Gastrocnemius medialis (tissue), 4 donors: ENCODE results near the gene EDC3. TPM values are rescaled to one million over a fixed set of nuclear protein-coding genes. Genes with fewer than 3 reads are reported as not detected.

Experiments
- ATAC-seq, 2 donors: fragments of 150-250 bp; one replicate each; pipeline ENCODE4 v1.9.1; 2016
- DNase-seq, 2 donors: peaks; one replicate each; pipeline ENCODE4 v3.0.0-alpha.2; 2019
- H3K27ac ChIP-seq, 4 donors: fragments of 200-600 bp; sonication (generic); 1 replicate in 1 of 4; 2 replicates in 3 of 4; pipeline ENCODE4 v1.5.1; 2016 to 2018; ENCODE audit warnings: mild to moderate bottlenecking in 2 of 4, moderate library complexity in 1 of 4
- H3K27me3 ChIP-seq, 3 donors: fragments of 200-600 bp; sonication (generic) in 2 of 3; 1 replicate in 1 of 3; 2 replicates in 2 of 3; pipeline versions ENCODE4 v1.5.1 to v1.6.0; 2016 to 2019; ENCODE audit warnings: mild to moderate bottlenecking in 1 of 3, moderate library complexity in 1 of 3
- H3K36me3 ChIP-seq, 2 donors: fragments of 200-600 bp; sonication (generic) in 1 of 2; one replicate each; pipeline ENCODE4 v1.5.1; 2017 to 2018
- H3K4me1 ChIP-seq, 2 donors: fragments of 200-600 bp; sonication (generic) in 1 of 2; one replicate each; pipeline ENCODE4 v1.5.1; 2016 to 2017; ENCODE audit warnings: mild to moderate bottlenecking in 2 of 2
- H3K4me3 ChIP-seq, 4 donors: fragments of 200-600 bp; sonication (generic) in 3 of 4; 1 replicate in 1 of 4; 2 replicates in 3 of 4; pipeline ENCODE4 v1.5.1; 2016 to 2019; ENCODE audit warnings: mild to moderate bottlenecking in 2 of 4
- H3K9me3 ChIP-seq, 3 donors: fragments of 200-600 bp; sonication (generic) in 2 of 3; 1 replicate in 1 of 3; 2 replicates in 2 of 3; pipeline ENCODE4 v1.5.1; 2016 to 2019
- POLR2A ChIP-seq, 2 donors: fragments of 450-650 bp; IDR thresholded peaks; one replicate each; pipeline ENCODE4 v1.6.1; 2017; ENCODE audit warnings: antibody characterized with exemption in 2 of 2, mild to moderate bottlenecking in 2 of 2, moderate library complexity in 2 of 2
- in situ Hi-C, 4 donors: fragments of 200-750 bp; cut with MboI; loops; one replicate each; pipeline versions ENCODE4 v1.15.0 to v1.8.0; 2017; ENCODE audit warnings: low sequenced_read_pairs in 4 of 4
- intact Hi-C: fragments of 100-400 bp; cut with DNase I; formaldehyde crosslinking; loops from one replicate; pipeline ENCODE4 v1.15.1; 2023; ENCODE audit warnings: low total_unique reads
- total RNA-seq, 4 donors: library from RNA; depleted of rRNA; stranded (reverse); fragments of >200 nt; gene quantifications; one replicate each; pipeline versions ENCODE4 v1.1.0 to v1.2.3, GENCODE V29; 2016
- TF ChIP-seq, protein P1 (sequence below), 5 experiments: fragments of 450-650 bp in 3 of 5; fragments of 200-600 bp in 2 of 5; sonication (generic) in 2 of 5; IDR thresholded peaks in 4 of 5; conservative IDR thresholded peaks in 1 of 5; 1 replicate in 4 of 5; 2 replicates in 1 of 5; pipeline ENCODE4 v1.5.1; 2016 to 2019; ENCODE audit warnings: antibody characterized with exemption in 5 of 5, mild to moderate bottlenecking in 3 of 5, moderate library complexity in 3 of 5

The EDC3 gene
- total RNA-seq, 4 donors from 2014 or later, result 7.9 to 19.4 (median 11.6) TPM

DNA sequence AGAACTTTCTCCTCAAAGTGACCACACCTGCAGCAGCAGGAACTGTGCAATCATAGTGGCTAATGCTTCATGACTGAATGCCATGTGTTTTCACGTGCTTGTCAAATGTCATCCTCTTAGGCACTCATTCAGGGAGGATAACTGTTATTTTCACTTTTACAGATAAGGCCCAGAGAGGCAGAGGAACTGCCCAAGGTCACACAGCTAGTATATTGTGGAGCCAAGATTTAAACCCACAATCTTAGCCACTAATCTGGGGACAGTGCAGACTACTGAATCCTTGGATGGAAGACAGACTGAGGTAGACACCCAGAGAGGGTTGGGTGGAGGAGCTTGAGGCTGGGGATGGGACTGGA is 90.1 kb downstream of the EDC3 start:
- no peaks in the 10 kb centered on the region for H3K27me3 ChIP-seq
- H3K9me3 ChIP-seq, result no peaks in the 10 kb centered on the region
- no peaks in the 10 kb centered on the region for H3K4me1 ChIP-seq
- no peaks in the 10 kb centered on the region for H3K36me3 ChIP-seq
- no peak for ATAC-seq
- no peak for TF ChIP-seq POLR2A (IDR thresholded peaks at IDR 0.05)
- TF ChIP-seq, protein P1, sequence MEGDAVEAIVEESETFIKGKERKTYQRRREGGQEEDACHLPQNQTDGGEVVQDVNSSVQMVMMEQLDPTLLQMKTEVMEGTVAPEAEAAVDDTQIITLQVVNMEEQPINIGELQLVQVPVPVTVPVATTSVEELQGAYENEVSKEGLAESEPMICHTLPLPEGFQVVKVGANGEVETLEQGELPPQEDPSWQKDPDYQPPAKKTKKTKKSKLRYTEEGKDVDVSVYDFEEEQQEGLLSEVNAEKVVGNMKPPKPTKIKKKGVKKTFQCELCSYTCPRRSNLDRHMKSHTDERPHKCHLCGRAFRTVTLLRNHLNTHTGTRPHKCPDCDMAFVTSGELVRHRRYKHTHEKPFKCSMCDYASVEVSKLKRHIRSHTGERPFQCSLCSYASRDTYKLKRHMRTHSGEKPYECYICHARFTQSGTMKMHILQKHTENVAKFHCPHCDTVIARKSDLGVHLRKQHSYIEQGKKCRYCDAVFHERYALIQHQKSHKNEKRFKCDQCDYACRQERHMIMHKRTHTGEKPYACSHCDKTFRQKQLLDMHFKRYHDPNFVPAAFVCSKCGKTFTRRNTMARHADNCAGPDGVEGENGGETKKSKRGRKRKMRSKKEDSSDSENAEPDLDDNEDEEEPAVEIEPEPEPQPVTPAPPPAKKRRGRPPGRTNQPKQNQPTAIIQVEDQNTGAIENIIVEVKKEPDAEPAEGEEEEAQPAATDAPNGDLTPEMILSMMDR (IDR thresholded peaks at IDR 0.05 in 4 of 5, conservative IDR thresholded peaks at IDR 0.05 in 1 of 5), result no peak
- DNase-seq, result no peak
- intact Hi-C loops, result no loop called here
- in situ Hi-C loops, result loop anchor here in 1 of 4 donors (25.0 kb wide), 1 partner anchor 143 kb away; the partner anchor contains the start of gene UBL7
- no peak overlapping the region for H3K4me3 ChIP-seq
- H3K27ac ChIP-seq, result no peak overlapping the region

DNA sequence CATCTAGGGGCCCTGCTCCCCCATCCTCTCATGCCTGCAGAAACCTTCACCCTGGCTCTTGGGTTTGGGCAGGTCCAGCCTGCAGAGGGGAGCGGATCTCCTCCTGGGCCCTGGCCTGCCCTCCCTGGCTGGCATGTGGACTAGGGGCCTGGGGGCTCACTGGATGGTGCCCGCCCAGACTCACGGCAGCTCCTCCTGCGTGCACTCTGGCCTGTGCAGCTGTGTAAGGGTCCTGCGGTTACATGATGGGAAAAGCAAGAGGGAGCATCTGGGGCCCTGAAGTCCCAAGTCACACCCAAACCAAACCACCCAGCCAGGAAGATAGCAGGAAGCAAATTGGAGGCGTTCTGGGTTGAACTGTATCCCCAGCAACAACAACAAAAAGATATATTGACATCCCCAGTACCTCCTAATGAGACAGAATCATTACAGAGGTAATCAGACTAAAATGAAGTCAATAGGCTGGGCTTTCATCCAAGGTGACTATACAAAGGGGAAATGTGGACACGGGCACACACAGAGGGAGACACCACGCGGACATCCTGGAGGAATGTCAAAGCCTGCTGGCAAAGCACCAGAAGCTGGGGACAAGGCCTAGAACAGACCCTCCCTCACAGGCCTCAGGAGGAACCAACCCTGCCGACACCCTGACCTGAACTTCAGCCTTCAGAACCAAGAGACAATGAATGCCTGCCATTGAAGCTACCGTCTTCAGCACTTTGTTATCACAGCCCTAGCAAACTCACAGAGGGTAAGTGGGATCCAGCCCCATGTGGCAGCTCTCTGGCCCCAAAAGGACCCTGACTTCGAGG is 90.6 kb downstream of the EDC3 start:
- H3K9me3 ChIP-seq, result no peaks in the 10 kb centered on the region
- intact Hi-C loops, result no loop called here
- no peak for DNase-seq
- H3K36me3 ChIP-seq, result no peaks in the 10 kb centered on the region
- no peak overlapping the region for H3K27ac ChIP-seq
- in situ Hi-C loops, result loop anchor here in 1 of 4 donors (25.0 kb wide), 1 partner anchor 143 kb away; the partner anchor contains the start of gene UBL7
- TF ChIP-seq POLR2A (IDR thresholded peaks at IDR 0.05), result no peak
- TF ChIP-seq, protein P1 (IDR thresholded peaks at IDR 0.05 in 4 of 5, conservative IDR thresholded peaks at IDR 0.05 in 1 of 5), result no peak
- no peaks in the 10 kb centered on the region for H3K4me1 ChIP-seq
- no peaks in the 10 kb centered on the region for H3K27me3 ChIP-seq
- no peak overlapping the region for H3K4me3 ChIP-seq
- ATAC-seq, result no peak

DNA sequence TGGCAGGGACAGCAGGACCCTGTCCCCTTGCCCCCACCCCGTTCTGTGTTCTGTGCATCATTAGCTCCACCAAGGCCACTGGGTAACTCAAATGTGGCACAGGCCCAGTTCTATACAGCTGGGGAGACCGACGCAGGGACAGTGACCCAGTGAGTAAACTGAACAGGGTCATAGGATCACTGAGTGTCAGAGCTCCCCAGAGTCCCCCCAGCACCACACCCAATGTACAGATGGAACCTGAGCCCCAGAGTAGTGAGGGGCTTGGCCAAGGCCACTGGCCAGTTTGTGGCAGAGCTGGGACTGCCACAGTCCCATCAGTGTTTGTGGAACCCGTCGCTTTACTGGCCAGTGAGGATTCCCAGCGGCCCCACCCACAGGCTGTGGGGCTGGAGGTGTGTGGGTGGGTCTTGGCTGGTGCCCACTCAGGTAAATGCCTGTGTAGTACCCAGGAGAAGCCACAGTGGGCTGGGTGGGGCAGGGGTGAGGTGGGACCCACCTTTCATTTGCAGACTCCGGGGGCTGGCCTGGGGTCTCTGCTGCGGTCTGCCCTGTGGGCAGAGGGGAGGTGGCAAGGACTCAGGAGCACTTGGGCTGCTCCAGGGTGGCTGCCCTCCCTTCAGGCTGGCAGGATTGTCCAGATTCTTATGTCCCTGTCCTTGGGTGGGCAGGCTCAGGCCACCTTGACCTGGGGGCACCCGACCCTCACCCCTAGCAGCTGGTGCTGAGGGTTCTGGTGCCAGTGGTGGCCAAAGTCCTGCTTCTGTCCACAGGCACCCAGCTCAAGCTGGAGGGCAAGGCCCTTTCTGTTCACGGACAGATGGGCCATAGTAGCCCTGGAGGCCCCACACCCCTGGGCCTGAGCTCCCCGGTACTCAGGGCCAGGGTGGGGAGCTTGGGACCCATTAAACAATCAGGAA is 91.8 kb downstream of the EDC3 start:
- Histone ChIP-seq H3K9me3 (no peaks in the 10 kb centered on the region), H3K27me3 (no peaks in the 10 kb centered on the region), H3K4me1 (peaks cover 10% of the 10 kb centered on the region in 2 donors), H3K36me3 (no peaks in the 10 kb centered on the region), H3K27ac (no peak overlapping the region), H3K4me3 (no peak overlapping the region)
- intact Hi-C loops (no loop called here), in situ Hi-C loops (loop anchor here in 1 of 4 donors (25.0 kb wide), 1 partner anchor 142 kb away; the partner anchor contains the start of gene UBL7)
- no peak for ATAC-seq
- no peak for DNase-seq
- no peak for TF ChIP-seq POLR2A (IDR thresholded peaks at IDR 0.05)
- TF ChIP-seq, protein P1 (IDR thresholded peaks at IDR 0.05 in 4 of 5, conservative IDR thresholded peaks at IDR 0.05 in 1 of 5), result no peak

DNA sequence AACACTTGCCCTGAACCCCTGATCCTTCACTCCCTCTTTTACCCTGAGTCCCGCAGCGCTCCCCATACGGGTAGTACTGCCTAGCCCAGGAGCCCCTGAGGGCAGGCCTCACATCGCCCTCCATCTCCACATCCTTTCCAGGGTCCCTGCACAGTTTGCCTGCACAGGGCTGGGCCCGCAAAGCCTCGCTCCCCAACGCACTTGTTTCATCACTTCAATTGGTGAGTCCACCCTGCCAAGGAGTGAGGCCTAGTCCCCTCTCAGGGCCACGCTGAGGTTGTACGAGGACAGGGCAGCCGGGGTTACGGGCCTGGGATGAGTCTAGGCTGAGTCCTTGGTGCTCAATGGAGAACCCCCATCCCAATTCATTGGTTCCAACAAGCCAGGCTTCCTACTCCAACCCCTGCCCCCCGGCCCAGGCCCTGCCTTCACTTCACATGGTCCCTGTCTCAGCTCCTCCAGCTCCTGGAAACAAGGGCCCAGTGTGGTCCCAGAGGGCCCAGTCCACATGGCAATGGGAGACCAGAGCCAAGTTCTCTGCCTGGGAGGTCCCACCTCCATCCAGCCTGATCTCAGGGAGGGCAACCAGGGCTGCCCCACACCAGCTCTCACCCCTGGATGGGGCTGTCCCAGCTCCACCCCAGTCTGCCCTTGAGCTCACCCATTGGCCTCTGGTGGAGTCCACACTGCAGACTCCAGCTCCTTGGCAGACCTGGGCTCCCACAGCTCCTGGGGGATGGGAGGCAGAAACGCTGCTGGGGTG is 92.6 kb downstream of the EDC3 start:
- ATAC-seq (no peak), DNase-seq (no peak)
- Histone ChIP-seq H3K36me3 (no peaks in the 10 kb centered on the region), H3K27me3 (no peaks in the 10 kb centered on the region), H3K4me1 (peaks cover 13 to 15% of the 10 kb centered on the region in 2 donors), H3K9me3 (no peaks in the 10 kb centered on the region), H3K27ac (no peak overlapping the region), H3K4me3 (no peak overlapping the region)
- TF ChIP-seq POLR2A (IDR thresholded peaks at IDR 0.05), result no peak
- TF ChIP-seq, protein P1 (IDR thresholded peaks at IDR 0.05 in 4 of 5, conservative IDR thresholded peaks at IDR 0.05 in 1 of 5), result no peak
- in situ Hi-C loops (loop anchor here in 1 of 4 donors (25.0 kb wide), 1 partner anchor 141 kb away; the partner anchor contains the start of gene UBL7), intact Hi-C loops (no loop called here)
